DMS79 (cell line): Measurements from ENCODE around the gene CTPS1.

Experiments
- DNase-seq: peaks from one replicate; lab custom pipeline; 2025; lab: John Stamatoyannopoulos, UW

The CTPS1 gene

GRCh38 chr1:41024953-41025352, 45.5 kb downstream of the CTPS1 start:
- DNase-seq = no peak

DNA sequence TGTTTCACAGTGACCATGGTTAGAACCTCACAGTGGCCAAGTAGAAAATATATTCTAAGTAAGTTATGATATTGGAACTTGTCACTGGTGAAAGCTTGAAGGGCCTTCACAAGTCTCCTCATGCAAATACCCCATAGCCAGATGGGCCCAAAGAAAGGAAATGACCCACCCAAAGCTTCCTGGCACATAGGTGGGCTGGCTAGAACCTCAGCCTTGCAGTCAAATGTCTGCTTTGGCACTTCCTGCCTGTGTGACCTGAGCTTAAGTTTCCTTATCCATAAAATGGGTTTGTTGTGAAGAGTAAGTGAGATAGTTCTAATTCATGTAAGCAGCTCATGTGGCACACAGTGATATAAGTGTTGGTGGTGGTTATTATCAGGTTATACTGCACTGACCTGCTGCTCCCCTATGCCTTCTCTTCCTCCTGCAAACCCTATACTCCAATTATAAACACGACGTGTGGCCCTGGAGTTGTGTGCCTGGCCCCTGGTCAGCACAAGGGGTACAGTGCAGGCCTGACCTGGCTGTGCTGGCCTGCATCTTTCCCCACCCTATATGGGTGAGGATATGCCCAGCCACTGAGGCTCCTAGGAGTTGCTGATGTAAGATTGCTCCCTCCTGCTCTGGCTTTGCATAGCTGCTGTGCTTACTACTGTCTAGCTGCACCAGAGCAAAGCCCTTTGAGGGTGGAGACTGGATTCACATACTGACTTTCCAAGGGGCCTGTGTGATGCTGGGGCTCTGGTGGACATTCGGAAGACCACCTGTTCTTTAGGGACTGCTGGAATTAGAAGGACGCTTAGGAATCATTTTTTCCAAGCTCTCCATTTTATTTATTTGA, 46.7 kb downstream of the CTPS1 start:
- no peak for DNase-seq

GRCh38 chr1:41028034-41028642, 48.6 kb downstream of the CTPS1 start:
- DNase-seq = no peak

- DNase-seq = no peak
Observed at GRCh38 chr1:41030872-41031616, 51.5 kb downstream of the CTPS1 start.

DNA sequence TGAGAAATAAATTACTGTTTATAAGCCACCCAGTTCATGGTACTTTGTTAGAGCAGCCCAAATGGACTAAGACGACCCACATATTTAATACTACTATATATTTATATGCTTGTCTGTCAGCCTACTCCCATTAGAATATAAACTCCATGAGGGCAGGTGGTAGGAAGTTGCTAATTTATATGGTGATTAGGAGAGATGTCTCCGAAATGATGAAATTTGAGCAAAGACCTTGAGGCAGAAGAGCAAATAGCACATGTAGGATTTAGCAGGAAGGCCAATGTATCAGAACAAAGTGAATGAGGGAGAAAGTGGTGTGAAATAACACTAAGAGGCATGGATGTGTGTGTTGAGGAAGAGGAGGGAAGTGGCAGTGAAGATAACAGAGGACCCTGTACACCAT, 52.7 kb downstream of the CTPS1 start:
- no peak for DNase-seq

DNA sequence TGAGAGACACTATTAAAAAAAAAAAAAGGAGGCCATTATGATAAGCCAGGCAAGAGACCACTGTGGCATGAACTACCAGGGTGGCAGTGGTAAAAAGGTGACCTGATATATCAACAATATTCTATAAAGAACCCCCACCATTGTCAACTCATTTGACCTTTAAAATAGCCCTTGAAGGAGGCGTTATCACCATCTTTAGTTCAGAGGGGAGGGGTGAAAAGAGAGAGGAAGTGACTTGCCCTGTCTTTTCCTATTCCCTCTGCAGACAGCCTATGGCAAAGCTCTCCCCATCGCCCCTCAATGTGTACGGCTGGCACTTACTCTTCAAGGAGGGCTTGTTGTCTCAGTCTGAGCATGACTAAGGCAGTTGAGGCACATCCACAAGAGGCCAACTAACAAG, 53.8 kb downstream of the CTPS1 start:
- no peak for DNase-seq

GRCh38 chr1:41037116-41037903, 57.8 kb downstream of the CTPS1 start:
- DNase-seq = no peak

DNA sequence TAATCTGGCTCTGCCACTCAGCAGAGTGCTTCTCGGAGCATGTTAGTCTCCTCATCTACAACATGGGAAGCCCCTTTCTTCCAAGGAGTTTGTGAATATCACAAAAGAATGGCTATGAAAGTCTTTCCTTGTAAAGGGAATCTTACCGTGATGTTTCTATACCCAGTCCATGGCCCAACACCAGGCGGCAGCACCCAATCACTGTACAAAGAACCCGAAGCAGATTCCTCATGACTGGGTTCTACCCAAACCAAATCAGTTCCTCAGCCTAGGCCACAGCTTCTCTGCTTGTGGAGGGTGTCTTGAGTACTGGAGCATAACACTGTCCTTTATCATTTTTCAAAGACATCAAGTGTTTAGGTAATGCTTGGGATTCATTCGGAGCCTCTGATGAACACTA, 58.6 kb downstream of the CTPS1 start:
- no peak for DNase-seq

GRCh38 chr1:41041614-41042270, 62.2 kb downstream of the CTPS1 start:
- DNase-seq = no peak

- no peak for DNase-seq
Observed at GRCh38 chr1:41044187-41044586, 64.7 kb downstream of the CTPS1 start.

DNA sequence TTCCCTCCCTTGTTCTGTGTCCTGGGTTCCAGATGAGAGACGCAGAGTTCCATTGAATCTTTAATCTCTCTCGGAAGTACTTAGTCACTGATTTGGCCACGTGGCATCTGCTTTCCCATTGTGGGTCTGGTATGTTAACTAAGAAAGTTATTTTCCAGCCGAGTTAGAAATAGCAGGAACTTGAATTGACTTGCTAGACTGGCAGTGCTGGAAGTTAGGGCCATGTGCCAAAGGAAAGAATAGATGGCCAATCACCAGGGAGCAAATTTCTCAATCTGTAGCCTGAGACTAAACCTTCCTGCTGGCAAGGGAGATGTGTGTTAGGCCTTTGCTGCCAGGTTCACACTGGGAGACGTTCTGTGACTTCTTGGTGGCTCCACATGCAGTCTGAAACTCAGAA, 66.2 kb downstream of the CTPS1 start:
- DNase-seq = no peak

DNA sequence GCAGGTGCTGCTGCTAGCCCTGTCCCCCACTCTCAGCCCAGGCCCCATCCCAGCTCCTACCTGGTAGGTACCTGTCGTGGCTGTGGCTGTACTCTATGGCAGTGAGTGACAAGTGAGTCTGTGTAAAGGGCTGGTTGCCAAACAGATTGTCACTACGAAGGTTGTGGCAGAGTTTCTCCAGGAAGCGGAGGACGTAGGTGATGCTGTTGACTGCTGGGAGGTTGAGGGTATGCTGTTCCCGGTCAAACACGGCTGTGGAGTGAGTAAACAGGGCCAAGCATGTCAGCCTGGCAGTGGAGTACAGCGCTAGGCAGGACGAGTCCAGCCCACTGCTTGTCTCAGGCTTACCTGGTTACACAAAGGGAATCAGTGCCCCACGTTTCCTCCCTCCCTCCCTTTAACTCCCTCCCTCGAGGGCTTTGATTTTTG, 66.9 kb downstream of the CTPS1 start:
- no peak for DNase-seq

- no peak for DNase-seq
Observed at GRCh38 chr1:41048540-41048939, 69.0 kb downstream of the CTPS1 start.

DNA sequence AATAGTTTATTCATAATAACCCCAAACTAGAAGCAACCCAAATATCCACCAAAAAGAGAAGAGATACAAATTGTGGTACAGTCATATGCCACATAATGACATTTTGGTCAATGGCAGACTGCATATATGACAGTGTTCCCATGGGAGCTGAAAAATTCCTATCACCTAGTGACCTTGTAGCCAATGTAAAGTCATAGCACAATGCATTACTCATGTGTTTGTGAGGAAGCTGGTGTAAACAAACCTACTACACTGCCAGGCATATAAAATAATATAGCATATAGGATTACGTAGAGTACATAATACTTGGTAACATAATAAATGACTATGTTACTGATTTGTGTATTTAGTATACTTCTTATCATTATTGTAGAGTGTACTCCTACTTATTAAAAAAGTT, 71.5 kb downstream of the CTPS1 start:
- no peak for DNase-seq

GRCh38 chr1:41053316-41053715, 73.8 kb downstream of the CTPS1 start:
- DNase-seq = no peak

DNA sequence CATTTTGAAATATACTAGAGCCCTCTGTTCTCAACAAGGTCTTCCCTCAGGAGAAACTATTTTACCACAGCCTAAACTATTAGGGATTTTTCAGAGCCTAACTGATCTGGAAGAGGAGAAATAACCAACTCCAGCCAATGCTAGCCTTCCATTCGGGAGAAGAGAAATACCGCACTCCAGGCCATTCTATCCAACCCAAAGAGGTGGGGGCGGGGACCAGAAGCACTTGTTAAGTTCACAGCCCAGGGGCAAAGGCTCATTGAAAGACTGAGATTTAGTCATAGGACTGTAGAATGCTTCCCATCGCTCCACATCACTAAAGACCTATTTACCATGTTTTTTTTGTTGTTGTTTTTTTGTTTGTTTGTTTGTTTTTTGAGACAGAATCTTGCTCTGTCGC, 77.4 kb downstream of the CTPS1 start:
- no peak for DNase-seq
